Skin epidermis (tissue), 12 donors: ENCODE results near the gene SERTM1.

ENCODE experiments used
- H3K27ac ChIP-seq, 21 experiments: fragments of 200-600 bp; sonication (generic) in 11 of 21; one replicate each; pipeline ENCODE4 v1.5.0; 2020; ENCODE audit warnings: mild to moderate bottlenecking in 3 of 21, inconsistent platforms in 2 of 21, moderate library complexity in 2 of 21
- H3K4me3 ChIP-seq, 7 experiments: fragments of 200-600 bp; sonication (generic) in 2 of 7; one replicate each; pipeline ENCODE4 v1.5.0; 2020; ENCODE audit warnings: inconsistent platforms in 2 of 7, mild to moderate bottlenecking in 2 of 7, moderate library complexity in 1 of 7

The SERTM1 gene

DNA sequence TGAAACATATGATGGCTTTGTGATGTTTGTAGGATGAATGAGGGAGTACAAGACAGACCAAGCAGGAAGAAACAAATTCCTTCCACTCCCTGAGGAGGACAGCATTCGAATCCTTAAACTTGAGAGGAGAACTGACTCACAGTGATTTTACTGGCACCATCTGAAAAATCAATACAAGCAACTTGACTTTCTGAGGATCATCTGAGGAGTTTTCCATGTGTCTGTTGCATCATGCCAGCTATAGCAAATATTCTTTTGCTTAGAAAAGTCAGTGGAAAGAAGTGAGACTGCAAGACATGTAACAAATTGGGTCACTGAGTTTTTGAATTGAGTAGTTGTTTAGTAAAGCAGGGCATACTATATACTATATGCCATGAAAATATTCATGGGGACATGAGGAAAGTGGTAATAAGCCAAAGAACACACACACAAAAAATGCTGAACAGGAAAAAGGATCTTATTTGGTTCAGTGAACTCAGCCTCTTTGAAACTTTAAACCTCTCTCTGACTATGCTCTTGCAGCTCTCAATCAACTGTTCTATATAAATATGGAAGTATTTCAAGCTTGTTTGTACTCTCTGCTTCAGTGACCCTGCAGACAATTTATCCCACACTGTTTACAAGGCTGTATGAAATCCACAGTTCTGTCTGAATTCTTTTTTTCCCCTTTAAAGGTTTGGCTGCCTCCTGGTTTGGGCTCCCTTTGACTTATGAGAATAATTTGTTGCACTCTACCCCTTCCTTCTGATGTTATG, 35.5 kb downstream of the SERTM1 start:
- no peak overlapping the region for H3K4me3 ChIP-seq
- no peak overlapping the region for H3K27ac ChIP-seq

DNA sequence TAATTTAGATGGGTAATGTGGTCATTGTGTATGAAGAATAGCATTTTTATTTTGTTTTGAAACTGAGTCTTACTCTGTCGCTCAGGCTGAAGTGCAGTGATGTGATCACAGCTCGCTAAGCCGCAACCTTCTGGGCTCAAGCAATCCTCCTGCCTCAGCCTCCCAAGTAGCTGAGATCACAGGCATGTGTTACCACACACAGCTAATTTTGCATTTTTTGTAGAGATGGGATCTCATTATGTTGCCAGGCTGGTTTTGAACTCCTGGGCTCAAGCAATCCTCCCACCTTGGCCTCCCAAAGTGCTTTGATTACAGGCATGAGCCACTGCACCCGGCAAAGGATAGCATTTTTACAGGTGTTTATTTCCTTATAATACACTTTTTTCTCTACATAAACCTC, 36.6 kb downstream of the SERTM1 start:
- H3K4me3 ChIP-seq = no peak overlapping the region
- H3K27ac ChIP-seq = no peak overlapping the region

DNA sequence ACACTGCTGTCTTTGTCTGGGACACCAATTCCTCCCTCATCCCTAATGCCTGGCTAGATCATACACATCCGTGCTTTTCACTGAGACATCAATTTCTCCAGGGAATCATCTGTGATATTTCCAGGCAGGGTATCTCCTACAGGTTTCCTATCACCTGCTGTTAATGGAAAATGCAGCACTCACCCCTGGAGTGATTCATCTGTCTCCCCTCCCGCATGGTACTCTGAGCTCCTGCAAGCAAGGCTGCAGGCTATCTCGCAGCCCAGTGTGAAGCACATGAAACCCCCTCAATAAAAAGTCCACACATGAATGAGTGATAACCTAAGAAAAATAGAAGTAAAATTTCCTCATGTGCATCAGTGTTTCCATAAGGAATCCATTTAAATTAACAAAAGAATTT, 38.5 kb downstream of the SERTM1 start:
- H3K4me3 ChIP-seq = no peak overlapping the region
- H3K27ac ChIP-seq = no peak overlapping the region

DNA sequence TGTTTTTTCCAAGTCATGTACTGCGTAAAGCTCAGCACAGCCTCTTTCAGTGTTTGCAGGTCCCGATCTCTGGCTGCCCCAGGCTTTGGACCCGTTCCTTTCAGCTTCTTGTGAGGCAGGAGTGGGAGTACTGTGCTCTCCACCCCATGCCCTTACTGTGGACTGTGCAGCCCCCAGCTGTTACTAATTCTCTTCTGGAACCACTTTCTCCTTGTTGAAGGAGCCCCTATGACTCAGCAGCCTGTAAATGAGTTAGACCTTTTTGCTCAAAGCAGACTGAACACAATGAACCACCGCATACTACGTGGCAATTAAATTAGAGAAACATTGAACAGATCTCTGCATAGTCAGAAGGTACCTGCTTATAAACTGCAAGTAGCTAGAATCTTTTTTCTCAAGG, 39.0 kb downstream of the SERTM1 start:
- no peak overlapping the region for H3K27ac ChIP-seq
- H3K4me3 ChIP-seq = no peak overlapping the region

DNA sequence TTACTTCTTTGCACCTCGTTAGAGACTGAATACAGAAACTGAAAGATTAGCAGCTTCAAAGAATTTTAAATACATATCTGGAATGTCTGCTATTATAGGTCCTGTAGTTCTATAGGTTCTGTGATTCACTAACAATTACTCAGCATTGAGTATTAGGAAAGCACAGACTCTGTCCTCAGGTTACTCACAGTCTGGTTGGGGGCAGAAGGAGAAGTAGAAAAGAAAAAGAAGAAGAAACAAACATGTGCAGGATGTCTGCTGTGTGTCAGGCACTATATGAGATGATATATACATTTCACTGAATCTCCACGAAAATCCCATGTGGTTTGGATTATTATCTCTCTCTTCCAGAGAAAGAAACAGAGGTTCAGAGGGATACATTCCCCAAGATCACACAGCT, 40.1 kb downstream of the SERTM1 start:
- H3K4me3 ChIP-seq = no peak overlapping the region
- no peak overlapping the region for H3K27ac ChIP-seq

DNA sequence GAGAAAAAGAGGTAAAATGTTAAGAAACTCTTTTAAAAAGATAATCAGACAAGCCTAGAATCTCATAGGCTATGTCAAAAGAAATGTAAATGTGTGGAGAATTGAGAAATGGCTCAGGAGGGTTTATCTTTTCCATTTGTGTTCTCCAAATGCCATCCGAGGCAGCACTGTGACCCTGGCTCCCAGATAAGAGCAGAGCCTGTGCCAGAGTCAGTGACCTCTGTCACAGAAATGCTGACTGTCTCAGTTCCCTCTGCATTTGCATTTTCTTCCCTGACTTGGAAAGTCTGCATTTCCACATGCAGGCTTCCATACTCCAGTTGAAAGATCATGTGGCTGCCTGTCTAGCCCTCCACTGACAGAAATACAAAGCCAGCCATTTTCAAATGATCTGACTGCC, 42.0 kb downstream of the SERTM1 start:
- Histone ChIP-seq H3K27ac (no peak overlapping the region), H3K4me3 (no peak overlapping the region)

DNA sequence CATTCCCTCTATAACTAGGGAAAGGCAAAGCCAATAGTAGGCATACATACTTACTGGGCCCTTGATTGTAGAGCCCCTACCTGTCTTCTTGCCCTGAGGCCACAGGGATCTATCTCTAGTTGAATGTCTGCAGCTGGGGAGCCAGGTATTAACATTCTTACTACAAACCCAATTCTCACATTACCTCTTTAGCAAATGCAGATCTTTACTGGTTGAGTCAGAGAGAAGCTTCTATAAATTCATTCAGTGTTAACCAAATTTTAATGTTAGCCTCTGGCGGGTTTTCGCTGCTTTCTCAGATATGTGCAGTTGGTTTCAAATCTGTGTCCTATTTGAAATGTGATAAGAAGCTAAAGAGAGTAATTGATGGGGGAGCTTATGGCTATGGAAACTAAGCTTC, 43.2 kb downstream of the SERTM1 start:
- Histone ChIP-seq H3K4me3 (no peak overlapping the region), H3K27ac (no peak overlapping the region)

DNA sequence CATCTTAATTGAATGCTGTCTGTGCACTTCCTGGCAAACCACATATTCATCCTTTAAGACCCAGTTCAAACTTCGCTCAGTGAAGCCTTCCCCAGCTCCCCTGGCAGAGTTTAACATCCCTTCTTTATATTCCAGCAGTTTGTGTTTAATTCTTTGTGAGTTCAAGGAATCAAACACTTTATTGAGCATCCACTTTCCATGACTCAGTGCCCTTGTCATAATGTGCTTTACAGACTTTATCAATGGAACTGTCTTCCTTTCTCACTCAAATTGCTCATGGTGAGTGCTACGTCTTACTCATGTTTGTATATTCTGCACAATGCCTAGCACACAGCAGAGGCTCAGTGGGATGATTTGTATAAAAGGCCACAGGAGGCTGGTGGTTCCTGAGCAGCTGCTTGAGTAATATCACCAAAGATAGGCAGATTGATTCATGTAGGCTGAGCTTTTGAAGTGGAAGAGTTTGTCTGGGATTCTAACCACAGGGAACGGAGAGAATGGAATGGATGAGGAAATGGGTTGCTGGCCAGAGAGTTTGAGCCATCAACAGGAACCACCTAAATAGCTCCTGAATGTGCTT, 44.2 kb downstream of the SERTM1 start:
- Histone ChIP-seq H3K27ac (no peak overlapping the region), H3K4me3 (no peak overlapping the region)

DNA sequence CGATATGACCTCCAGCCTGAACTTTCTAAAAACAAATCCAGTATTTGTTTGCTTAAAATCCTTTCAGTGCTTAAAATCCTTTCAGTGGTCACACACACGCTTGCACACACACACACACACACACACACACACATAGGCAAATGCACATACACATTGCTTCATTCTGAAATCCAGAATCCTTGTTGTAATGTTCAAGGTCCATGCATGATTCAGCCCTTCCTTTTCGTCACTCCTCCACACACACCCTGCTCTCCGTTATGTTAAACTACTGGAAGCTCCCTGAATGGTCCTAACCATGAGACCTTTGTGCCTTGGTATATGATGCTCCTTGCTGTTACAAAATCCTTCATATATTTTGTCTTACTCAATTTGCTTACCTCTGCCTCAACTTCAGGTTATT, 44.9 kb downstream of the SERTM1 start:
- Histone ChIP-seq H3K27ac (no peak overlapping the region), H3K4me3 (no peak overlapping the region)

DNA sequence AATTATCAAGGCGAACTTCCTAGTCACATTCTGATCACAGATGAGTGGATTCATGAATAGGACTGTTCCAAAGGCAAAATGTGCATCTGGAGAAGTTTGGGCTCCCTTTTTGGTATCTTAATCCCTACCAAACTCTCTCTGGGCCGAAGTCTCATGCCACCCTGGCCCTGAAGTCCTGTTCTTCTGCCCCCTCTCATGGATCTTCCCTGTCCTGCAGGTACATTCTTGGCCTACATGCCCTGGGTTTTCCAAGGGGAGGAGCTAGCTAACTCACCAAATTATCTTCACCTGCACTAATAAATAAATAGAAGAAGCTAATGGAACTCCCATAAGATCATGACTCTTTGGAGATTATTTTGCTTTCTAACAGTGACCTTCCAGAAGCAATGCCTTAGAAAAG, 50.3 kb downstream of the SERTM1 start:
- no peak overlapping the region for H3K4me3 ChIP-seq
- no peak overlapping the region for H3K27ac ChIP-seq

DNA sequence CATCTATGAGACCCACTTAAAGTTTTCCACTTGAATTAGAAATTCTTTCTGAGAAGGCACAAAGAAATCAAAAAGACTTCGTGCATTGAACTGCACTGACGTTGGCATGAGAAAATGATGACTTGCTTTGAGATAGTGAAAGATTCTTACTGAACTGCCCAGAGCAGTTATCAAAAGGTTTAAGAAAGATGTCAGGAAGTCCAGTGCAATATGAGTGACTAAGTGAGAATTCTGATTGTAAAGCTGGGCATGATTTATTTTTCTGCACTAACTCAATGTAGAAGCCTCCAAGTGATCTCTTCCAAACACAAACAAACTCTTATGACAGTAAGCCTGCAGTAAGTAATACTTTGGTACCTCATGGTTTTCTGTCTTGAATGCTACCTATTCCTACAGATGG, 52.1 kb downstream of the SERTM1 start:
- H3K4me3 ChIP-seq = no peak overlapping the region

DNA sequence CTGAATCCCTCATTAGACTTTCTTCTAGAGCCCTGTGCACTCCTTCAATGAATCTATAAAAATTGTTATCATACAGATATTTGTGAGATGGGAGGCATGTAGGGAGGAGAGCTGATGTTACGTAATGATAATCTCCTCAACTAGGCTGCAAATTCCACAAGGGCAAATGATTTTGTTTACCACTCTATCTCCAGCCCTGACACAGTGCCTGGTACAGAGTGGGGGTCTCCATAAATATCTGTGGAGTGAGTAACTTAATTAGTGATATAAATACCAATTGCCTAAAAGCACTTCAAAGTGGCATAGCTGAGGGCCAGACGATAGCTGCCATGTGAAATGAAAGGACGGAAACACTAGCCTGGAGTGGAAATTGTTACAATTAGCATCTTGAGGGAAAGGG, 54.2 kb downstream of the SERTM1 start:
- H3K27ac ChIP-seq = no peak overlapping the region

More for the DNA sequence above, 52.1 kb downstream of the SERTM1 start:
- no peak overlapping the region for H3K27ac ChIP-seq

DNA sequence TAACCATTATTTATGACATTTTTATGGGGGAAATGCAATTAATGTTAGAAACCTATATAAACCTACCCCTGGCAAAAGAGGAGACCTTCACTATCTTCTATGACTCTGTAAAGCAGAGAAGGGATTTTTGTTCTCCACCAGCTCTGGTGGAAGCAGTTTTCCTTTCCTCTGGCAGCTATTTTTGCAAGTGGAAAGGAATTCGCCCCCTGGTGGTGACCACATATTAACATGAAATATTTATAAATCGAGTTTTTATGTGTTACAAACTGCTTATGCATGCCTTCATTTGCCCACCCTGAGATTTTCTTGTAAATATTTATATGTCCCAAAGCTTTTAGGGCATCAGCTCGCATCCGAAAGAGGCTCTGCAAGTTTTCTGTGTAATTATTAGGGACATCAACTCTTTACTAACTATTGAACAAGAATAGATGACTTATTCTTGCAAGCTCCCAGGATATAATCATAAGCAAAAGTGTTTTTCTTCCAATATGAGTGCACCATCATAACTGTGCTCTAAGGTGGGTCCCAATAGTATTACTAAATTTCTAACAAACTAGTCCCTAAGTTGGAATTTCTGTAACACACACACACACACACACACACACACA, 62.4 kb downstream of the SERTM1 start:
- Histone ChIP-seq H3K4me3 (no peak overlapping the region), H3K27ac (no peak overlapping the region)

More for the DNA sequence above, 54.2 kb downstream of the SERTM1 start:
- H3K4me3 ChIP-seq = no peak overlapping the region

DNA sequence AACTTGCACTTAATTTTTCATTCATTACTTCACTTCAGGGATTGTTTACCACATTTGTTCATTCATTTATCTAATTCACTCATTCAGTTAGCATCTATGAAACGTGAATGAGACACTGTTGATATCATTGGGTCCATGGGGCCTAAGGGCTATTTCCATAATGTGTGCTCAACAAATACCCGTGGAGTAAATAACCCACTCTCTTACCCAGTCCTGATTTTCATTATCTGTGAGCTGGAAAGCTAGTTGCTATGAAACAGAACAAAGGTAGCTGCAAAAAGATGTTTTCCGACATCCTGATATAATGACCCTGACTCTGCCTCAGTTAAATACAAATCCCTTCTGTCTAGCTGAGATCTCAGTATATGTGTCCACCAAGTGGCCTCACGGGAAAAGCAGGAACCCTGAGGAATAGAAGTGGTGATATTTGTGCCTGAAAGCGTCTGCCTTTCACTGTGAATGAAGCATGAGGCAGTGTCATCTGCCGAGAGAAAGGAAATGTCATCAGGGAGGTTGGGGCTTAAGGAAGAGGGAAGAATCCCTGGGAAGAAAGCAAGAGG, 63.8 kb downstream of the SERTM1 start:
- Histone ChIP-seq H3K4me3 (no peak overlapping the region), H3K27ac (no peak overlapping the region)

DNA sequence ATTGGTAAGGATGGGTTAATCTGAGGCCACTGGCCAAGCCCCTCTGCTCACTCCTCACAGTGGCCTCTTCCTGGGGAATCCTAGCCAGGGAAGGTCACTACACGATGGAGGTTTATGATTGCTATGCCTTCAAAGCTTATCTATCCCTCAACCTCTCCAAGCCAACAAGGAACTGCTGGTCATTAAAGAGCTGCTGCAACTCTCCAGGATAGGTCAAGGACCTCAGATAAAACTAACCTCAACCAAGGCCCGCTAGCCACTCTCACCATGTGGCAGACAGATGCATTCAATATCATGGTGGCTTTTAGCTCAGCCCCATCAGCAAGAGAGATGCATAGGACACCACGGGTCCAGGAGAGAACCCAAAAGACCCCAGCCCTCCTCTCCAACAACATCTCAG, 71.6 kb downstream of the SERTM1 start:
- Histone ChIP-seq H3K27ac (no peak overlapping the region), H3K4me3 (no peak overlapping the region)

DNA sequence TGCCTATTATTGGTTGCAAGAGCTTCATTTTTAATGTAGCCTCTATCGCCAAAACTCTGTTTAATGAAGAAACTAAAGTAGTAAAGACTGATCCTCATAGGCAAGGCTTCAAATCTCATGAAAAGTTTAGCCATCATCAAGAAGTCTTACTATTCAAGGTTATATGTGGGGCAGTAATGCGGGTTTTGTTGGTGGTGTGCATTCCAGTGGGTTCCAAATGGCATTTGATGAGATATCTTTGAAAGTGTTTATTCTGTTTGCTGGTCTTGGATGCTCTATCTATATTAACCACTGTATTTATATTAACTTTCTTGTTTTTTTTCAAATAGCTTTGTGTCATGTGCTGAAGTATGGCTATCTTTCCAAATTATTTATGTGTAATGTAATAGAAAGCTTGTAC, 72.2 kb downstream of the SERTM1 start:
- no peak overlapping the region for H3K27ac ChIP-seq
- no peak overlapping the region for H3K4me3 ChIP-seq
